Brain pericyte (primary cell): ENCODE results near the gene NAALADL2.
"Not testable (repeated sequence)": the region's sequence is repeated elsewhere in the genome, so short reads cannot be mapped to it uniquely, and the experiment has no call there.

Experiments
- DNase-seq: peaks from one replicate; pipeline ENCODE4 v3.0.0-alpha.2; 2012; ENCODE audit warnings: low read depth, low spot score

The NAALADL2 gene

DNA sequence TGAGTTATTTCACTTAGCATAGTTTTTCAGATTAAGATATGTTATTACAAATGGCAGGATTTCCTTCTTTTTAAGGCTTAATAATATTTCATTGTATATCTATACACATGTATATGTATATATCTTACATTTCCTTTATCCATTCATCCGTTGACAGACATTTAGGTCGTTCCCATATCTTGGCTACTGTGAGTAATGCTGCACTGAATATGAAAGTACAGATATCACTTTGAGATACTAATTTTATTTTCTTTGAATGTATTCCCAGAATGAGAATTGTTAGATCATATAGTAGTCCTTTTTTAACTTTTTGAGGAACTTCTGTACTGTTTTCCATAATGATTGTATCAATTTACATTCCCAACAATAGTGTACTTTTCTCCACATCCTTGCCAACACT, 270.4 kb downstream of the NAALADL2 start:
- DNase-seq, result no peak

GRCh38 chr3:175131866-175132265, 272.7 kb downstream of the NAALADL2 start:
- not testable (repeated sequence) for DNase-seq

DNA sequence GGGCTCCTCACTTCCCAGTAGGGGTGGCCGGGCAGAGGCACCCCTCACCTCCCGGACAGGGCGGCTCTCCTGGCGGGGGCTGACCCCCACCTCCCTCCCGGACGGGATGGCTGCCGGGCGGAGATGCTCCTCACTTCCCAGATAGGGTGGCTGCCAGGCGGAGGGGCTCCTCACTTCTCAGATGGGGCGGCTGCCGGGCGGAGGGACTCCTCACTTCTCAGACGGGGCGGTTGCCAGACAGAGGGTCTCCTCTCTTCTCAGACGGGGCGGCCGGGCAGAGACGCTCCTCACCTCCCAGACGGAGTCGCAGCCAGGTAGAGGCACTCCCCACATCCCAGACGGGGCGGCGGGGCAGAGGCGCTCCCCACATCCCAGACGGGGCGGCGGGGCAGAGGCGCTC, 273.6 kb downstream of the NAALADL2 start:
- not testable (repeated sequence) for DNase-seq

DNA sequence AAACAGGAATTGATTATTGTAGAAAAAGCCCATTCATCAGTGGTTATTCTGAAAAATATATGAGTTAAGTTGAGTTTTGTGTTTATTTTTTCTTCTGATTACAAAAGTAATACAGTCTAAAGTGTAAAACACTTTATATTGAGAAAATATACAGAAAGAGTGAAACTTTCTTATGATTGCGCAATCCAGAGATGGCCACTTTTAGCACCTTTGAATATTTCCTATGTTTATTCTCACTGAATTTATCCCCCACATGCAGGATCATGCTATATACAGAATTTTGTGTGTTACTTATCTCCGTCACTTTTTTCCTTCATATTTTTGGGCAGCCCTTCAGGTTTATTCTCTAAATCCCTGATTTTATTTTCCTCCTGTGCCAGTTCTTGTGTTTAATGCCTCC, 285.2 kb downstream of the NAALADL2 start:
- DNase-seq, result no peak

GRCh38 chr3:175146258-175146657, 287.1 kb downstream of the NAALADL2 start:
- no peak for DNase-seq

GRCh38 chr3:175149675-175150074, 290.5 kb downstream of the NAALADL2 start:
- no peak for DNase-seq

DNA sequence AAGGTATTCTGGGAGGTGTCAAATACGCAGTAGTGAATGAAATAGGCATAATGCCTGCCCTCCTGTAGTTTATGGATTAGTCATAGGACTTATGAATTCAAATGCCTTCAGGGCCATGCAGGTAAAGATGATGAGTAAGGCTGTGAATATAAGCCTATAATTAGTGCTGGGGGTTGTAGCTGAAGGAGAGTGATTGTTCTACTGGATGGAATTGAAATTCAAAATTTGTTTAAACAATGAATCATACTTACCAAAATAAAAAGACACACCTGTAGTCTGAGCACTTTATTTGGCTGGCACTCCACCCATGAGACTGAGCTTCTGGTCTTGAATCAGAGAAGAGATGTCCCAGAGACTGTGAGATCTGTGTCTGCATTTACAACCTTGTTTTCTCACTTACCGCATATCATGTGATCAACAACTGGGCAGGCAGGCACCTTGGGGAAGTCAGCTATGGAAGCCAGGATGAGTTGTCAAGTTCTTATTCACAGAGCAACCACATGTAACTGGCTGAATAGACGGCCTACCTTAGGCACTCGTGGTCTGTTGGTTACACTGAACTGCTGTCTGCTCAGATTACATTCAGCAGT, 291.8 kb downstream of the NAALADL2 start:
- no peak for DNase-seq

DNA sequence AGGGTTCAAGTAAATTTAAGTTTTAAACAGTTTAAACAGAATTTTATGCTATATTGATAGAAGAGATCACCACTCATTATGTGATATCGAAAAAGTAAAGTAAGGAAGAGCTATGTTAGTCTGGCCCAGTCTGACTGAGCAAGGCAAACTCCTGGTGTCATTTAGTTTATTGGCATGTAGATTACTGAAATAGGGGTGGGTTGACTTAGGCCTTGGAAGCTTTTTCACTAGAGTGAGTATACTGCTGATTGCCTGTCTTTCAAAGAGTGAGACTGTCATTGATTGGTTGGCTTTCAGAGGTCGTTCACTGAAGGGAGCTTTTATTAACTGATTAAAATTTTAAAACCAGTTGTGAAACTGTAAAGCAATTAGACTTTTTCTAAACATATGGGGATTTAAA, 294.5 kb downstream of the NAALADL2 start:
- no peak for DNase-seq

DNA sequence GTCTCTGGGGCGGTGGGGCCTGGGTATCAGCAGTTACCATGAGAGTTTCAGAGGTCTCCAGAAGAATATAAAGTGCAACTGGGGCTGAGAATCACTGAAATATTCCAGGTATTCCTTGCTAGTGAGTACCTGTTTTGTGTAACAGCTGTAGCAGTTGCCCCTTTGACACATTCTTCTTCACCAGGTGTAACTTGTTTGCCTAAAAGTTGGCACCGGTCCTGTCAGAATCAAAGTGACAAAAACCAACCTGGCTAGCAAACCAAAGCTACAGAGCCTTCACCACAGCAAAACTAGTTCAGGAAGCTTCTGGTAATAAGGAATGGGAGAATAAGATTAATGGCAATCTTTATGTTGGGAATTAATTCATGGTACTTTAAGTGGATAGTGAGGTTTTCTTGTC, 296.0 kb downstream of the NAALADL2 start:
- DNase-seq, result no peak

- DNase-seq, result no peak
These were observed 300.1 kb downstream of the NAALADL2 start for GRCh38 chr3:175159202-175159601.

GRCh38 chr3:175161291-175161690, 302.2 kb downstream of the NAALADL2 start:
- no peak for DNase-seq

DNA sequence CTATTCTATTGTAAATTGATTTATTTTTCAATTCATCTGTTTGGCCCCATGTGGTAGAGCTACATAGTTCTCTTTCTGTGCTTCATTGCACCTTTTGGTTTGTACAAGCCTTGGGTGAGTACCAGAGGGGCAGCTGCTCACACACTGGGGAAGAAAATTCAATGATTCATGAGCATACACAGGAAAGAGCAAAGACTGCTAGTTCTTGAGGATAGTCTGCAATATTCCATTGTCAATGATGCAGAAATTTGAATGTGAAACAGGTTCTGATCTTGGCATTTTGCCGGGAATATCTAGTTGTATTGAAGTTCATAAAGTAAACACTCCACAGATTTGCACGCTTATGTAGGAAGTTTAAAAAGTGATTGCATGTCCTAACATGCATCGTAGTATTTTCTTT, 304.6 kb downstream of the NAALADL2 start:
- no peak for DNase-seq

GRCh38 chr3:175173117-175173516, 314.0 kb downstream of the NAALADL2 start:
- not testable (repeated sequence) for DNase-seq

DNA sequence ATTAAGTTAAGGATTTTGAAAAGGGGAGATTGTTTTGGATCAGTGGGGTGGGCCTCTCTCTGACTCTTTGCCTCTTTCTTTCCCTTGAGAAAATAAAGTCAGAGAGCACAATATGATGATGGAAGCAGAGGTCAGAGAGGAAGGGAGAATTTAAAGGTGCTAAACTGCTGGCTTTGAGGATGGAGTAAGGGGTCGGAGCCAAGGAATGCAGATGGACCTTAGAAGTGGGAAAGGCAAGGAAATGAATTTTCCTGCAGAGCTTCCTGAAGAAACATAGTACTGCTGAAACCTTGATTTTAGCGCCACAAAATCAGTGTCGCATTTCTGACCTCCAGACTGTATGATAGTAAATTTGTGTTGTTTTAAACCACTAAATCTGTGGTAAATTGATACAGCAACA, 317.4 kb downstream of the NAALADL2 start:
- no peak for DNase-seq

DNA sequence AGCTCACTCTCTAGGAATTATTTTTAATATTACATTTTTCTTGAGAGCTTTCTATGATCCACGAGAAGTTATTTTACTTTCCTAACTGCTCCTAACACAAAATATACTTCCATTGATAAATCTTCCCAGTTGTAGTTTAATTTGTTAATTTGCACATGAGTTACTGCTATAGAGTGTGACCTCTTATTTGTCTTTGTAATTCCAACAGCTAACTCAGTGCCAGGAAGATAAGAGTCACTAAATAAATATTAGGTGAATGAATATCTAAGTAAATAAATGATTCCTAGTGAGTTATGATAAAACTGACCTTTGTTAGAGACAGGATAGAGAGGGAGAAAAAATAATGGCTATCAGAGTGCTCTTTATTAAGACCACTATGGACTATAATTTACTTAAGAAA, 319.9 kb downstream of the NAALADL2 start:
- no peak for DNase-seq

- DNase-seq, result no peak
These were observed 325.3 kb downstream of the NAALADL2 start for GRCh38 chr3:175184392-175184791.

DNA sequence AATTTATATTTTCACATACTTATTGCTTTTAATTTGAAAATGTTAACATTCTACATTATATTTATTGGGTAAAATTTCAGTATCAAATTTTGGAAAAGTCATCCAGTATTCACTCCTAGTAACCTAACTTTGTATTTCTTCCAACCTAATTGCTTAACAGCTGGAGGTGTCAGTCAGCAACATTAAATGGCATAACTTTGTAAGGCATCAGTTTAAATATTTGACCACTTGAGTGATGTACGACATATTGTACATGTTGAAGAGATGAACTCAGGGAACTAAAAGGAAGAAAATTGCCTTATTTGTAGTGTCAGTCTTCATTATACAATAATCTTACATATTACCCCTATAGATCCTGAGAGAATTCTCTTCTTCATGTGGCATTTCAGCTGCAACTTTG, 326.8 kb downstream of the NAALADL2 start:
- no peak for DNase-seq

GRCh38 chr3:175186511-175186910, 327.4 kb downstream of the NAALADL2 start:
- DNase-seq, result no peak

DNA sequence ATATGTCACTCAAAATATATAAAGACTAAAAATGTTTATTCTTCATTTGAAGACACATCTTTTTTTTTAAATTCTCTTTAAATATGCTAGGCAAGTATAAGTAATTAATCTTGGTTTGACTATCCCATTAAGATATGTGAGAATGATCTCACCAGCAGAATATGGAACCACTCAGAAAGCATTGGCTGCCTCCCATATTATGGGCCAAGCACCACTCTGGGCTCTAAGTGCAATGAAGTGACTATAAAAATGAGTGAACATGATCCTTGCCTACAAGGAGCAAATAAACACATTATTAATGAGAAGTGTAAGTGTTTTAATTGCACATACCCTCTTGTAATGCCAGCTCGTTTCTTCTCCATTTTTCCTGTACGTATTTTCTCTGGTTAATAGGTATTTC, 328.5 kb downstream of the NAALADL2 start:
- no peak for DNase-seq

- DNase-seq, result no peak
These were observed 333.4 kb downstream of the NAALADL2 start for GRCh38 chr3:175192536-175192935.

DNA sequence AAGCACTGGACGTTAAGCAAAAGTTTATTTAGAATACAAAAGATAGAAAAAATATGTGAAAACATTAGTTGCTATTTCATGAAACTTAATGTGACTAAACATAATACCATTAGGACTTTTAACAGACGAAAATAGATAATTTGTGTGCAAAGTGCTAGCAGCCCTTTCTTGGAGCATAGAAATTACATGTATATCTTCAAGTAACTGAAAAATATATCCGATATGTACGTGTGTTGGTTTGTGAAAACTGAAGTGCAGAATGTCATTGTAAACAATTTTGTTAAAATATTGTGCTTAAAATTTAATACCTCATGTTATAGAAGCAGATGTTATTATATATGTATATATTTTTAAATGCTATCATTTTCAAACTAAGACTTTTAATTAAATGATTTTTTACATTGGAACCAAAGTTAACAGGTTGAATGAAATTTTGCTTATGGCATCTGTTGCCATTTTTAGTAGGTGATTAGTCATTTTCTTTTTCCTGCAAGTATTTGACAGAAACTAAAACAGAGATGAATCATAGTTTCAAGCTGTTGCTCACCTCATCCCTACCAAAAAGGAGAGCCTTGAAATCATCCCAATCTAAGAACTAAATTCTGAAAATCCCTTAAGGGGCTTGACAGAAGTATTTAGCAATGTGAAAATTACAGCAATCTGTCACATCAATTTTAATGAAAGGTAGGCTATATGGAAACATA, 334.8 kb downstream of the NAALADL2 start:
- DNase-seq, result no peak

DNA sequence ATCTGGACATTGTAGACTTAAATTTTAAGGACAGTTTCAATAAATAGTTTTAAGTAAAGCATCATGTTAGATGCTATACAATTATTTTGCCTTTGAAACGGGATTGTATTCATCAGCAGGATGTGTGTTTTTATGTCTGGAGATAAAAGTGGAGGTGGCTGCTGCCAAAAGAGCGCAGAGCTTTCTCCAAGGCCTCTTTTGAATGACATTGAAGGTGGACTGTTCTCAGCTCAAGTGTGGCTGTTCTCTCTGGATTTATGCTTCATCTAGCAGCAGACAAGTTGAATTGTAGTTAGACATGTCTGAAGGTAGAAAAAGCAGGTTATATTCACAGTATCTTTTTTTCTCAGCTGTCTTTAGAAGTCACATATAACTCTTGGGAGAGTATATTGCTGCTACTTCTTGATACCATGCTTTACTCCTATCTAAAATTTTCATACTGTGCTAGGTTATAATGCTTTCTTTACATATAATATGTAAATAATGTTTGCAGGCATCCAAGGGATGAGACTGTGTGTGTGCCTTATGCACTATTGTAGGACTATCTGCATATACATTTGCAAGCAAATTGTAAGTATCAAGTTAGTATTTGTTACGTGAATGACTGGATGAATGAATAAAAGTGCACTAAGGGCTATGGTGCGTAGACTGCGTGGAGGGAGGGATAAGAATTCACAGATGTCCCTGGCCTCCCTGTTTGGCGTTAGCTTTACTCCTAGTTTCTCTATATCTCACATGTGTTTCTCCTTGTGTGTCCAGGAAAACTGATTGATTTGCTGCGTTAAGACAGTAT, 340.1 kb downstream of the NAALADL2 start:
- DNase-seq, result no peak

DNA sequence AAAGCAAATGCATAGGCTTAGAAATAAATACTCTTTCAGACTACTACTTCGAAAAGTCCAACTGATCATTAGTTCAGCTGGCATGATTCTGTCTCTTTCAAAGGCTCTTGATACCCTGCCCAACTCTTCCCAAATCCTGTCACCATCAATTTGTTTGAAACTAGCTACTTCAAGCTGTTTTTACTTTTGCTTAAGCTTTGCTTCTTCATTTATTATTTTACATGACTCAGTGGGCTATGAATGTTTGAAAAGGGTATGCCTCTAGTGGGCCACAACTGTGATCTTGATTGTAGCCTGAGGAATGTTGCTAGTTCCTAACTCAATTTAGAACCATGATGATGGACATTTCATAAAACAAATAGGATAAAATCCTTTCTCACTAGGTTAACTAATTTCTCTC, 340.8 kb downstream of the NAALADL2 start:
- DNase-seq, result no peak
